K562 (cell line): ENCODE data around the gene RNASEH2A. TPM values are rescaled to one million over a fixed set of nuclear protein-coding genes. Genes with fewer than 3 reads are reported as not detected.
A peak's percentile ranks its signal among the peaks of the same experiment; 100 is the strongest.

Source experiments
- ARID1B ChIP-seq: fragments of 450-650 bp; IDR thresholded peaks from 2 replicates; pipeline ENCODE4 v1.6.1; 2016; ENCODE audit warnings: antibody characterized with exemption, mild to moderate bottlenecking, inconsistent platforms
- DACH1 ChIP-seq: fragments of 450-650 bp; IDR thresholded peaks from 2 replicates; pipeline ENCODE4 v1.6.1; 2018; ENCODE audit not compliant: partially characterized antibody
- FIP1L1 ChIP-seq: fragments of 200-400 bp; formaldehyde crosslinking; IDR thresholded peaks from 2 replicates; pipeline ENCODE4 v1.6.1; 2018; ENCODE audit warnings: mild to moderate bottlenecking, low read depth, low read length; ENCODE audit not compliant: poor library complexity, severe bottlenecking
- GABPB1 ChIP-seq: sonication (generic); formaldehyde crosslinking; IDR thresholded peaks from 2 replicates; pipeline ENCODE4 v1.8.0; 2022; ENCODE audit warnings: mild to moderate bottlenecking, missing genetic modification reagents
- HSF4 ChIP-seq: fragments of 250-450 bp; sonication (Bioruptor Pico); IDR thresholded peaks from 2 replicates; pipeline ENCODE4 v2.1.2; 2022; ENCODE audit warnings: mild to moderate bottlenecking, moderate library complexity, borderline replicate concordance
- MYBL2 ChIP-seq, 2 experiments: fragments of 450-650 bp in 1 of 2; sonication (generic) in 1 of 2; formaldehyde crosslinking in 1 of 2; IDR thresholded peaks; 2 replicates each; pipeline versions ENCODE4 v1.6.1 to v1.8.1; 2017 to 2022; ENCODE audit warnings: borderline replicate concordance in 1 of 2, inconsistent platforms in 1 of 2, low read depth in 1 of 2, mild to moderate bottlenecking in 1 of 2, missing genetic modification reagents in 1 of 2, moderate library complexity in 1 of 2
- NCOA4 ChIP-seq: fragments of 450-650 bp; IDR thresholded peaks from 2 replicates; pipeline ENCODE4 v1.6.1; 2018; ENCODE audit warnings: mild to moderate bottlenecking; ENCODE audit not compliant: partially characterized antibody
- NFIC ChIP-seq: fragments of 450-650 bp; IDR thresholded peaks from 2 replicates; pipeline ENCODE4 v1.6.1; 2017; ENCODE audit warnings: mild to moderate bottlenecking, inconsistent platforms
- NR3C1 ChIP-seq: sonication (generic); formaldehyde crosslinking; IDR thresholded peaks from 2 replicates; pipeline ENCODE4 v1.8.1; 2022; ENCODE audit warnings: missing genetic modification reagents
- OTX1 ChIP-seq: fragments of 450-650 bp; formaldehyde crosslinking; IDR thresholded peaks from 2 replicates; pipeline ENCODE4 v1.4.0; 2022; ENCODE audit warnings: mild to moderate bottlenecking
- PML ChIP-seq: IDR thresholded peaks from 2 replicates; pipeline ENCODE4 v1.6.1; 2012; ENCODE audit warnings: low read length, inconsistent platforms
- TCF3 ChIP-seq: sonication (generic); formaldehyde crosslinking; IDR thresholded peaks from 2 replicates; pipeline ENCODE4 v1.4.0; 2020; ENCODE audit warnings: mild to moderate bottlenecking, missing genetic modification reagents
- TFAM ChIP-seq: fragments of 250-450 bp; sonication (Bioruptor Pico); conservative IDR thresholded peaks from 2 replicates; pipeline ENCODE4 v1.5.0; 2021; ENCODE audit warnings: mild to moderate bottlenecking, moderate library complexity
- ZBTB43 ChIP-seq: sonication (generic); formaldehyde crosslinking; IDR thresholded peaks from 2 replicates; pipeline ENCODE4 v1.8.0; 2023; ENCODE audit warnings: mild to moderate bottlenecking, missing genetic modification reagents
- ZFP36 ChIP-seq: fragments of 150-350 bp; IDR thresholded peaks from 2 replicates; pipeline ENCODE4 v1.6.1; 2018; ENCODE audit warnings: low read length, low read depth; ENCODE audit not compliant: partially characterized antibody
- ZNF124 ChIP-seq: sonication (generic); formaldehyde crosslinking; IDR thresholded peaks from 2 replicates; pipeline ENCODE4 v1.8.1; 2022; ENCODE audit warnings: missing genetic modification reagents
- ZNF232 ChIP-seq: sonication (generic); formaldehyde crosslinking; IDR thresholded peaks from 2 replicates; pipeline ENCODE4 v1.8.0; 2022; ENCODE audit warnings: mild to moderate bottlenecking, missing genetic modification reagents
- ZNF24 ChIP-seq: fragments of 450-650 bp; IDR thresholded peaks from 2 replicates; pipeline ENCODE4 v1.6.1; 2016
- ZNF282 ChIP-seq: sonication (generic); formaldehyde crosslinking; IDR thresholded peaks from 2 replicates; pipeline ENCODE4 v1.8.1; 2023; ENCODE audit warnings: missing genetic modification reagents
- ZNF644 ChIP-seq: fragments of 200-800 bp; sonication (Bioruptor generic); IDR thresholded peaks from 2 replicates; pipeline ENCODE4 v1.6.1; 2016; ENCODE audit warnings: low read depth, missing genetic modification characterization, missing compliant biosample characterization
- ZNF79 ChIP-seq: fragments of 250-450 bp; sonication (Bioruptor Pico); IDR thresholded peaks from 2 replicates; pipeline ENCODE4 v1.4.0; 2020; ENCODE audit warnings: low read depth, mild to moderate bottlenecking, moderate library complexity
- polyA plus RNA-seq, 8 experiments: library from polyadenylated mRNA; depleted of rRNA in 4 of 8; stranded (reverse) in 5 of 8; unstranded in 3 of 8; fragments of >200 nt; fragmentation: Nextera tagmentation in 2 of 8; fragmentation: Illumina TruSeq in 1 of 8; extraction: Ambion mirVana in 2 of 8; extraction: Trizol in 1 of 8; gene quantifications; 2 replicates each; pipeline versions ENCODE4 v1.2.1 to v1.2.3, GENCODE V29; 2011 to 2014; ENCODE audit warnings: inconsistent platforms in 1 of 8, missing spikeins in 1 of 8
- total RNA-seq, 7 experiments: library from RNA; depleted of rRNA in 6 of 7; stranded (reverse); fragments of >200 nt in 6 of 7; fragmentation: Illumina TruSeq in 2 of 7; extraction: Trizol in 2 of 7; gene quantifications; 2 replicates each; pipeline versions ENCODE4 v1.2.1 to v1.2.3, GENCODE V29; 2011 to 2021; ENCODE audit warnings: low replicate concordance in 1 of 7
- TF ChIP-seq, protein P1 (sequence below): sonication (generic); formaldehyde crosslinking; IDR thresholded peaks from 2 replicates; pipeline ENCODE4 v1.8.1; 2023; ENCODE audit warnings: mild to moderate bottlenecking, missing genetic modification reagents
- TF ChIP-seq, protein P2 (sequence below), 2 experiments: fragments of 450-650 bp in 1 of 2; sonication (generic) in 1 of 2; formaldehyde crosslinking in 1 of 2; IDR thresholded peaks in 1 of 2; conservative IDR thresholded peaks in 1 of 2; 2 replicates each; pipeline versions ENCODE4 v1.6.1 to v1.8.1; 2016 to 2023; ENCODE audit warnings: mild to moderate bottlenecking in 2 of 2, moderate library complexity in 2 of 2, inconsistent platforms in 1 of 2, missing genetic modification reagents in 1 of 2
- TF ChIP-seq, protein P3 (sequence below): sonication (generic); formaldehyde crosslinking; IDR thresholded peaks from 2 replicates; pipeline ENCODE4 v1.9.0; 2022; ENCODE audit warnings: mild to moderate bottlenecking, missing genetic modification reagents

Gene RNASEH2A
- total and polyA plus RNA-seq, 9 of the 15 experiments (the other 6 are each of a cell fraction or from before 2014, with no cell fraction given), result 22.3 to 78.0 (median 61.7) TPM

- TF ChIP-seq OTX1 (CRISPR knock-in tag) (no peak), TFAM (no peak), GABPB1 (CRISPR knock-in tag) (0 out of 2 replicates have a peak, but pooled peaks have one; percentile 39), ZNF24 (no peak; the same call in 1 of the 2 replicates), ZFP36 (no peak), NCOA4 (no peak), ZNF79 (no peak), TCF3 (CRISPR knock-in tag) (no peak), NR3C1 (no peak), DACH1 (no peak), PML (no peak), ZBTB43 (no peak), NFIC (peak; percentile 85), MYBL2 (IDR thresholded peaks at IDR 0.05; ENCODE audit: low read depth) (no peak), MYBL2 (CRISPR knock-in tag; IDR thresholded peaks at IDR 0.05; ENCODE audit: borderline replicate concordance) (no peak), HSF4 (CRISPR knock-in tag) (no peak), ZNF282 (CRISPR knock-in tag) (peak; percentile 51; the same call in 1 of the 2 replicates), ZNF232 (CRISPR knock-in tag) (no peak), ZNF644 (tag) (no peak), ARID1B (no peak), FIP1L1 (no peak), ZNF124 (CRISPR knock-in tag) (no peak)
- TF ChIP-seq, protein P1, sequence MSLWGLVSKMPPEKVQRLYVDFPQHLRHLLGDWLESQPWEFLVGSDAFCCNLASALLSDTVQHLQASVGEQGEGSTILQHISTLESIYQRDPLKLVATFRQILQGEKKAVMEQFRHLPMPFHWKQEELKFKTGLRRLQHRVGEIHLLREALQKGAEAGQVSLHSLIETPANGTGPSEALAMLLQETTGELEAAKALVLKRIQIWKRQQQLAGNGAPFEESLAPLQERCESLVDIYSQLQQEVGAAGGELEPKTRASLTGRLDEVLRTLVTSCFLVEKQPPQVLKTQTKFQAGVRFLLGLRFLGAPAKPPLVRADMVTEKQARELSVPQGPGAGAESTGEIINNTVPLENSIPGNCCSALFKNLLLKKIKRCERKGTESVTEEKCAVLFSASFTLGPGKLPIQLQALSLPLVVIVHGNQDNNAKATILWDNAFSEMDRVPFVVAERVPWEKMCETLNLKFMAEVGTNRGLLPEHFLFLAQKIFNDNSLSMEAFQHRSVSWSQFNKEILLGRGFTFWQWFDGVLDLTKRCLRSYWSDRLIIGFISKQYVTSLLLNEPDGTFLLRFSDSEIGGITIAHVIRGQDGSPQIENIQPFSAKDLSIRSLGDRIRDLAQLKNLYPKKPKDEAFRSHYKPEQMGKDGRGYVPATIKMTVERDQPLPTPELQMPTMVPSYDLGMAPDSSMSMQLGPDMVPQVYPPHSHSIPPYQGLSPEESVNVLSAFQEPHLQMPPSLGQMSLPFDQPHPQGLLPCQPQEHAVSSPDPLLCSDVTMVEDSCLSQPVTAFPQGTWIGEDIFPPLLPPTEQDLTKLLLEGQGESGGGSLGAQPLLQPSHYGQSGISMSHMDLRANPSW (CRISPR knock-in tag), result no peak
- TF ChIP-seq, protein P2, sequence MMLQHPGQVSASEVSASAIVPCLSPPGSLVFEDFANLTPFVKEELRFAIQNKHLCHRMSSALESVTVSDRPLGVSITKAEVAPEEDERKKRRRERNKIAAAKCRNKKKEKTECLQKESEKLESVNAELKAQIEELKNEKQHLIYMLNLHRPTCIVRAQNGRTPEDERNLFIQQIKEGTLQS (IDR thresholded peaks at IDR 0.05), result no peak
- TF ChIP-seq, protein P2 (CRISPR knock-in tag; conservative IDR thresholded peaks at IDR 0.05), result no peak
- TF ChIP-seq, protein P3, sequence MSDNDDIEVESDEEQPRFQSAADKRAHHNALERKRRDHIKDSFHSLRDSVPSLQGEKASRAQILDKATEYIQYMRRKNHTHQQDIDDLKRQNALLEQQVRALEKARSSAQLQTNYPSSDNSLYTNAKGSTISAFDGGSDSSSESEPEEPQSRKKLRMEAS, result no peak
These were observed 27.6 kb downstream of the RNASEH2A start (continued) for GRCh38 chr19:12833738-12834565.
